ENCODE measurements around the gene RPL10A. TPM values are rescaled to one million over a fixed set of nuclear protein-coding genes. Genes with fewer than 3 reads are reported as not detected.

RPL10A gene
- total and polyA plus RNA-seq, 2 of the 13 experiments (the other 11 are each of a cell fraction or from before 2014, with no cell fraction given): 1,854 to 2,726 TPM

- TF ChIP-seq GLMP (CRISPR knock-in tag; IDR thresholded peaks at IDR 0.05; ENCODE audit: borderline replicate concordance) (no peak), ZNF350 (CRISPR knock-in tag; IDR thresholded peaks at IDR 0.05; ENCODE audit: borderline replicate concordance, low read depth) (peak; percentile 62; the same call in 1 of the 2 replicates), TP53 (CRISPR knock-in tag; conservative IDR thresholded peaks at IDR 0.05) (no peak), ZMYM2 (CRISPR knock-in tag; IDR thresholded peaks at IDR 0.05) (no peak), THYN1 (CRISPR knock-in tag; IDR thresholded peaks at IDR 0.05; ENCODE audit: borderline replicate concordance, low read depth) (no peak), ZNF704 (CRISPR knock-in tag; IDR thresholded peaks at IDR 0.05; ENCODE audit: borderline replicate concordance) (no peak), ZNF205 (CRISPR knock-in tag; IDR thresholded peaks at IDR 0.05) (no peak), RERE (CRISPR knock-in tag; IDR thresholded peaks at IDR 0.05; ENCODE audit: low read depth) (peak; percentile 53), ZNF713 (CRISPR knock-in tag; IDR thresholded peaks at IDR 0.05) (no peak), NCOA1 (CRISPR knock-in tag; IDR thresholded peaks at IDR 0.05) (0 out of 2 replicates have a peak, but pooled peaks have one; percentile 41), ZNF318 (CRISPR knock-in tag; IDR thresholded peaks at IDR 0.05) (0 out of 2 replicates have a peak, but pooled peaks have one; percentile 44)
These were observed 39.6 kb upstream of the RPL10A start (continued) for GRCh38 chr6:35428421-35429149.
